Osteoblast (primary cell): ENCODE data around the gene KRTAP10-6. TPM values are rescaled to one million over a fixed set of nuclear protein-coding genes. Genes with fewer than 3 reads are reported as not detected.

ENCODE experiments used
- DNase-seq: peaks from one replicate; pipeline ENCODE4 v3.0.0; 2011; ENCODE audit warnings: low spot score, mixed read lengths; ENCODE audit not compliant: insufficient read length; ENCODE audit errors: missing footprints
- H2AFZ ChIP-seq: 2 replicates; pipeline ENCODE4 v1.6.0; 2011; ENCODE audit warnings: mild to moderate bottlenecking, low read length
- H3K27ac ChIP-seq: 2 replicates; pipeline ENCODE4 v1.5.1; 2011; ENCODE audit warnings: mild to moderate bottlenecking, low read depth, low read length, moderate library complexity
- H3K27me3 ChIP-seq: 2 replicates; pipeline ENCODE4 v1.6.0; 2012; ENCODE audit warnings: mild to moderate bottlenecking, control low read depth, inconsistent platforms, low read length, moderate library complexity; ENCODE audit not compliant: insufficient read depth
- H3K36me3 ChIP-seq: 2 replicates; pipeline ENCODE4 v1.5.1; 2011; ENCODE audit warnings: mild to moderate bottlenecking, low read length, control low read depth, moderate library complexity; ENCODE audit not compliant: insufficient read depth
- H3K4me1 ChIP-seq: 2 replicates; pipeline ENCODE4 v1.5.1; 2011; ENCODE audit warnings: mild to moderate bottlenecking, low read length, control low read depth, moderate library complexity; ENCODE audit not compliant: insufficient read depth
- H3K4me2 ChIP-seq: 2 replicates; pipeline ENCODE4 v1.6.0; 2011; ENCODE audit warnings: mild to moderate bottlenecking, low read length; ENCODE audit not compliant: insufficient read depth
- H3K4me3 ChIP-seq: fragments of 200-600 bp; sonication (generic); 3 replicates; pipeline ENCODE4 v1.5.1; 2012; ENCODE audit warnings: mild to moderate bottlenecking, low read length, inconsistent platforms; ENCODE audit not compliant: insufficient read depth
- H3K79me2 ChIP-seq: 2 replicates; pipeline ENCODE4 v1.6.0; 2012; ENCODE audit warnings: mild to moderate bottlenecking, low read length, control low read depth, inconsistent platforms; ENCODE audit not compliant: insufficient read depth
- H3K9me3 ChIP-seq: 2 replicates; pipeline ENCODE4 v1.5.1; 2011; ENCODE audit warnings: low read depth, low read length, control low read depth
- H4K20me1 ChIP-seq: 2 replicates; pipeline ENCODE4 v1.6.0; 2012; ENCODE audit warnings: mild to moderate bottlenecking, low read length, control low read depth; ENCODE audit not compliant: insufficient read depth
- CTCF ChIP-seq: IDR thresholded peaks from 2 replicates; pipeline ENCODE4 v1.5.1; 2011; ENCODE audit warnings: mild to moderate bottlenecking, low read depth, low read length, moderate library complexity; ENCODE audit errors: extremely low read depth
- total RNA-seq: library from RNA; depleted of rRNA; stranded (reverse); fragments of >200 nt; gene quantifications from 2 replicates; pipeline ENCODE4 v1.2.3, GENCODE V29; 2012

The KRTAP10-6 gene
- total RNA-seq, 1 donor: not detected

GRCh38 chr21:44544566-44544965, 47.7 kb downstream of the KRTAP10-6 start:
- H3K79me2 ChIP-seq: no peaks in the 10 kb centered on the region
- H2AFZ ChIP-seq: no peak overlapping the region
- no peak for TF ChIP-seq CTCF
- H3K27me3 ChIP-seq: peaks cover 2% of the 10 kb centered on the region
- no peaks in the 10 kb centered on the region for H3K36me3 ChIP-seq
- no peak for DNase-seq
- no peaks in the 10 kb centered on the region for H3K4me1 ChIP-seq
- H3K4me2 ChIP-seq: no peak overlapping the region
- no peak overlapping the region for H3K4me3 ChIP-seq
- H3K27ac ChIP-seq: no peak overlapping the region
- H4K20me1 ChIP-seq: no peaks in the 10 kb centered on the region
- H3K9me3 ChIP-seq: no peaks in the 10 kb centered on the region

- no peak overlapping the region for H3K27ac ChIP-seq
- no peaks in the 10 kb centered on the region for H3K36me3 ChIP-seq
- H3K27me3 ChIP-seq: no peaks in the 10 kb centered on the region
- H2AFZ ChIP-seq: no peak overlapping the region
- H3K79me2 ChIP-seq: no peaks in the 10 kb centered on the region
- no peaks in the 10 kb centered on the region for H3K4me1 ChIP-seq
- H3K4me3 ChIP-seq: no peak overlapping the region
- H3K9me3 ChIP-seq: no peaks in the 10 kb centered on the region
- no peak for TF ChIP-seq CTCF
- peak; percentile 22 for DNase-seq
- no peaks in the 10 kb centered on the region for H4K20me1 ChIP-seq
- no peak overlapping the region for H3K4me2 ChIP-seq
These were observed 49.6 kb downstream of the KRTAP10-6 start for GRCh38 chr21:44542716-44543115.

Other genes with a start within 250 kb of the KRTAP10-6 start
- under 0.01 and 0.36 TPM in 2 replicates for gene TRPM2, start 238.9 kb downstream of the KRTAP10-6 start, total RNA-seq
- 0.72 and 0.88 TPM in 2 replicates for gene LRRC3, start 137.0 kb downstream of the KRTAP10-6 start, total RNA-seq
- gene KRTAP10-1, start 52.3 kb downstream of the KRTAP10-6 start, total RNA-seq: not detected in 2 replicates
- not detected in 2 replicates for gene KRTAP10-2, start 41.0 kb downstream of the KRTAP10-6 start, total RNA-seq
- not detected in 2 replicates for gene KRTAP10-3, start 33.7 kb downstream of the KRTAP10-6 start, total RNA-seq
- gene KRTAP10-4, start 18.8 kb downstream of the KRTAP10-6 start, total RNA-seq: not detected in 2 replicates
- not detected in 2 replicates for gene KRTAP10-5, start 11.9 kb downstream of the KRTAP10-6 start, total RNA-seq
- not detected in 2 replicates for gene KRTAP10-7, start 8.1 kb upstream of the KRTAP10-6 start, total RNA-seq
- not detected in 2 replicates for gene KRTAP10-8, start 19.6 kb upstream of the KRTAP10-6 start, total RNA-seq
- not detected in 2 replicates for gene KRTAP10-9, start 34.6 kb upstream of the KRTAP10-6 start, total RNA-seq
- gene KRTAP10-10, start 44.9 kb upstream of the KRTAP10-6 start, total RNA-seq: not detected in 2 replicates
- gene KRTAP10-11, start 53.9 kb upstream of the KRTAP10-6 start, total RNA-seq: not detected in 2 replicates
- gene KRTAP12-4, start 62.2 kb upstream of the KRTAP10-6 start, total RNA-seq: not detected in 2 replicates
- not detected in 2 replicates for gene KRTAP12-3, start 65.4 kb upstream of the KRTAP10-6 start, total RNA-seq
- not detected in 2 replicates for gene KRTAP12-2, start 74.4 kb upstream of the KRTAP10-6 start, total RNA-seq
- gene KRTAP12-1, start 89.7 kb upstream of the KRTAP10-6 start, total RNA-seq: not detected in 2 replicates
- not detected in 2 replicates for gene KRTAP10-12, start 104.7 kb upstream of the KRTAP10-6 start, total RNA-seq
- not detected in 2 replicates for gene TSPEAR, start 119.1 kb upstream of the KRTAP10-6 start, total RNA-seq
- gene UBE2G2, start 209.3 kb upstream of the KRTAP10-6 start, total RNA-seq: 75.3 and 94.3 TPM in 2 replicates
- 80.7 and 82.8 TPM in 2 replicates for gene SUMO3, start 225.6 kb upstream of the KRTAP10-6 start, total RNA-seq